Measurements from ENCODE around the gene SLC22A13.

- TF ChIP-seq CTCF (IDR thresholded peaks at IDR 0.05 in 4 of 5, conservative IDR thresholded peaks at IDR 0.05 in 1 of 5) (no peak), POLR2A (IDR thresholded peaks at IDR 0.05) (no peak)
Observed at GRCh38 chr3:38327335-38328009, 61.9 kb downstream of the SLC22A13 start.
